GM12872 (cell line): ENCODE results near the gene LAMA4.

Source experiments
- CTCF ChIP-seq: IDR thresholded peaks from 3 replicates; pipeline ENCODE4 v1.5.1; 2011; ENCODE audit warnings: low read depth, mild to moderate bottlenecking, low read length, moderate library complexity; ENCODE audit not compliant: insufficient read depth

The LAMA4 gene

GRCh38 chr6:112197636-112198035, 56.7 kb downstream of the LAMA4 start:
- no peak for TF ChIP-seq CTCF

- TF ChIP-seq CTCF = no peak
Measured at GRCh38 chr6:112196306-112196705, 58.1 kb downstream of the LAMA4 start.

GRCh38 chr6:112195166-112195565, 59.2 kb downstream of the LAMA4 start:
- TF ChIP-seq CTCF = no peak

- TF ChIP-seq CTCF = no peak
Measured at GRCh38 chr6:112194511-112194910, 59.9 kb downstream of the LAMA4 start.

- TF ChIP-seq CTCF = no peak
Measured at GRCh38 chr6:112193535-112194051, 60.8 kb downstream of the LAMA4 start.

- no peak for TF ChIP-seq CTCF
Measured at GRCh38 chr6:112193117-112193516, 61.2 kb downstream of the LAMA4 start.

GRCh38 chr6:112191509-112192020, 62.8 kb downstream of the LAMA4 start:
- TF ChIP-seq CTCF = no peak
